Heart left ventricle (tissue), 13 donors: ENCODE measurements around the gene IER5.

Experiments used
- CTCF ChIP-seq, 12 donors: fragments of 200-600 bp; sonication (generic) in 4 of 12; IDR thresholded peaks; one replicate each; pipeline versions ENCODE4 v1.5.0 to v1.8.0; 2018 to 2022; ENCODE audit warnings: antibody characterized with exemption in 12 of 12, mild to moderate bottlenecking in 5 of 12
- POLR2A ChIP-seq, 2 donors: fragments of 450-650 bp; IDR thresholded peaks; one replicate each; pipeline ENCODE4 v1.6.1; 2017; ENCODE audit warnings: antibody characterized with exemption in 2 of 2, mild to moderate bottlenecking in 2 of 2, moderate library complexity in 2 of 2
- donor health status: ischemic (EF 13 %, LVEDD 7.1; RV severe dilation, severe dysfunction).
- donor health status: DM: no; HTN: yes; CAD: no.
- donor health status: DM: no; HTN: no; CAD: no.
- donor health status: ischemic (EF 25% LVEDD 6.9; RV normal size, moderate dysfunction).
- donor health status: ischemic (EF 25% LVEDD 5.7; RV mildly dilated, moderate dysfunction).
- donor health status: ischemic (EF 35%, LVEDD 5.7; RV mildly dilated, moderate dysfunction).
- donor health status: nonischemic (EF 11% LVEDD 7.7; RV severe dilation, severe dysfunction).
- donor health status: DM: yes; HTN: yes; CAD: no.
- donor health status: PGD.
- donor health status: ischemic (EF 29% LVEDD 5.4; RV normal size, mild dysfunction).
- donor health status: nonischemic (EF 23%, LVEDD 6.1; RV moderate dilation, normal function).

GRCh38 chr1:181103399-181103798 lies 14.9 kb downstream of the IER5 start:
- no peak for TF ChIP-seq CTCF (IDR thresholded peaks at IDR 0.05)
- no peak for TF ChIP-seq POLR2A (IDR thresholded peaks at IDR 0.05)
